Uterus (tissue), 2 donors: Measurements from ENCODE around the gene C19orf25.

Experiments
- CTCF ChIP-seq, 4 experiments: fragments of 200-600 bp in 2 of 4; fragments of 450-650 bp in 2 of 4; sonication (generic) in 2 of 4; IDR thresholded peaks; one replicate each; pipeline ENCODE4 v1.5.1; 2016 to 2019; ENCODE audit warnings: antibody characterized with exemption in 4 of 4, mild to moderate bottlenecking in 2 of 4, moderate library complexity in 1 of 4
- POLR2A ChIP-seq, 2 donors: fragments of 450-650 bp; IDR thresholded peaks; one replicate each; pipeline ENCODE4 v1.6.1; 2016; ENCODE audit warnings: antibody characterized with exemption in 2 of 2, mild to moderate bottlenecking in 1 of 2, moderate library complexity in 1 of 2

- TF ChIP-seq POLR2A (IDR thresholded peaks at IDR 0.05) = peak; percentile 85 to 96
- TF ChIP-seq CTCF (IDR thresholded peaks at IDR 0.05) = peak; percentile 96 to 99 (median 98)
Measured at GRCh38 chr19:1438035-1438932, 40.7 kb downstream of the C19orf25 start, which contains the start of gene RPS15.
